Caco-2 (cell line): ENCODE measurements around the gene DZIP1. TPM values are rescaled to one million over a fixed set of nuclear protein-coding genes. Genes with fewer than 3 reads are reported as not detected.

ENCODE experiments used
- BruUV-seq: library from RNA; stranded (reverse); fragments of 400-500 nt; replicated peaks from 2 replicates; lab custom pipeline; 2021; lab: Mats Ljungman, UMichigan
- CTCF ChIA-PET: fragments of 300-600 bp; sonication (Branson Sonifier 250); formaldehyde crosslinking; loops from one replicate; lab custom pipeline; 2022; ENCODE audit warnings: antibody characterized with exemption; lab: Charles Lee
- POLR2A ChIA-PET: fragments of 300-600 bp; sonication (Branson Sonifier 250); formaldehyde crosslinking; loops from one replicate; lab custom pipeline; 2022; ENCODE audit warnings: antibody characterized with exemption; lab: Charles Lee
- DNase-seq, 2 experiments: peaks; one replicate each; pipeline versions ENCODE4 v3.0.0 to v3.0.0-alpha.2; 2020 to 2022
- H3K27me3 ChIP-seq: replicated peaks from 2 replicates; pipeline ENCODE4 v1.6.0; 2011; ENCODE audit warnings: low read length; ENCODE audit not compliant: control insufficient read depth, insufficient read depth
- H3K36me3 ChIP-seq: 2 replicates; pipeline ENCODE4 v1.5.1; 2011; ENCODE audit warnings: low read length; ENCODE audit not compliant: control insufficient read depth, insufficient read depth
- H3K4me1 ChIP-seq: fragments of 250-450 bp; sonication (Bioruptor Pico); 2 replicates; pipeline ENCODE4 v1.5.1; 2020; ENCODE audit warnings: mild to moderate bottlenecking
- H3K4me3 ChIP-seq: 2 replicates; pipeline ENCODE4 v1.5.1; 2011; ENCODE audit warnings: low read depth, mild to moderate bottlenecking, control low read depth, low read length
- H3K9me3 ChIP-seq: fragments of 250-450 bp; sonication (Bioruptor Pico); 2 replicates; pipeline ENCODE4 v1.5.1; 2020; ENCODE audit warnings: mild to moderate bottlenecking, moderate library complexity
- H3K27ac Mint-ChIP-seq: one replicate; pipeline ENCODE4 v1.8.0; 2022; ENCODE audit warnings: mixed read lengths; ENCODE audit not compliant: unreplicated experiment
- H3K27me3 Mint-ChIP-seq: one replicate; pipeline ENCODE4 v1.8.0; 2022; ENCODE audit warnings: mixed read lengths; ENCODE audit not compliant: insufficient read depth, unreplicated experiment
- H3K36me3 Mint-ChIP-seq: one replicate; pipeline ENCODE4 v1.8.0; 2022; ENCODE audit warnings: mild to moderate bottlenecking, mixed read lengths; ENCODE audit not compliant: insufficient read depth, unreplicated experiment
- H3K4me1 Mint-ChIP-seq: one replicate; pipeline ENCODE4 v1.8.0; 2022; ENCODE audit warnings: low read depth, mixed read lengths; ENCODE audit not compliant: unreplicated experiment
- H3K4me3 Mint-ChIP-seq: one replicate; pipeline ENCODE4 v1.8.0; 2022; ENCODE audit warnings: mild to moderate bottlenecking, moderate library complexity, mixed read lengths; ENCODE audit not compliant: unreplicated experiment
- H3K9me3 Mint-ChIP-seq: one replicate; pipeline ENCODE4 v1.8.0; 2022; ENCODE audit warnings: mixed read lengths; ENCODE audit not compliant: unreplicated experiment
- CTCF ChIP-seq, 2 experiments: fragments of 200-600 bp in 1 of 2; IDR thresholded peaks; 1 replicate in 1 of 2; 2 replicates in 1 of 2; pipeline versions ENCODE4 v1.5.1 to v1.8.0; 2011 to 2022; ENCODE audit warnings: antibody characterized with exemption in 1 of 2, control low read depth in 1 of 2, inconsistent platforms in 1 of 2, low read depth in 1 of 2, low read length in 1 of 2, mild to moderate bottlenecking in 1 of 2, moderate library complexity in 1 of 2; ENCODE audit not compliant: insufficient read depth in 1 of 2, severe bottlenecking in 1 of 2, unreplicated experiment in 1 of 2
- intact Hi-C: fragments of 100-400 bp; cut with micrococcal nuclease; formaldehyde crosslinking; loops from one replicate; pipeline ENCODE4 v1.10.0; 2022; ENCODE audit not compliant: unreplicated experiment
- total RNA-seq: library from RNA; stranded (reverse); gene quantifications from 2 replicates; pipeline ENCODE4 v1.2.3, GENCODE V29; 2022

DZIP1 gene
- total RNA-seq, 1 experiment from 2014 or later = 6.5 TPM

GRCh38 chr13:95677564-95678266 lies 33.2 kb upstream of the DZIP1 start:
- peak overlapping the region; percentile 82 for H3K4me3 ChIP-seq
- H3K4me1 ChIP-seq = peaks cover 17% of the 10 kb centered on the region; the same call in 1 of the 2 replicates
- ChIA-PET CTCF (no interaction called here), POLR2A (interaction anchor here (0.6 kb wide), 1 partner anchor 483 kb away, joined by 3 read pairs; no protein-coding TSS in a partner anchor)
- intact Hi-C loops = loop anchor here (5.0 kb wide), 1 partner anchor 375 kb away; the partner anchor contains the start of gene UGGT2
- Mint-ChIP-seq H3K9me3 (no peaks in the 10 kb centered on the region), H3K4me3 (peak overlapping the region; percentile 89), H3K4me1 (peaks cover 32% of the 10 kb centered on the region), H3K27ac (peak overlapping the region; percentile 95), H3K36me3 (peaks cover 11% of the 10 kb centered on the region), H3K27me3 (no peaks in the 10 kb centered on the region)
- no peaks in the 10 kb centered on the region for H3K27me3 ChIP-seq
- DNase-seq = no peak
- no peaks in the 10 kb centered on the region for H3K36me3 ChIP-seq
- no peaks in the 10 kb centered on the region for H3K9me3 ChIP-seq
- BruUV-seq = TSS peak; percentile 35
- TF ChIP-seq CTCF (IDR thresholded peaks at IDR 0.05; ENCODE audit: insufficient read depth in 1 of 2, low read depth in 1 of 2, low read length in 1 of 2, severe bottlenecking in 1 of 2, unreplicated experiment in 1 of 2) = no peak

GRCh38 chr13:95676762-95677563 lies 32.5 kb upstream of the DZIP1 start, which contains the start of gene DNAJC3:
DNAJC3 (plus strand) TSS chr13:95677139; CDS start chr13:95677256, 117 bp downstream.
- Mint-ChIP-seq H3K27me3 (no peaks in the 10 kb centered on the region), H3K27ac (peak within 1 kb of the TSS; percentile 95), H3K4me1 (peaks cover 27% of the 10 kb centered on the region), H3K9me3 (no peaks in the 10 kb centered on the region), H3K4me3 (peak within 1 kb of the TSS; percentile 89), H3K36me3 (peaks cover 11% of the 10 kb centered on the region)
- DNase-seq = peak; percentile 99
- ChIA-PET CTCF (interaction anchor here (0.6 to 1.3 kb wide), 5 partner anchors 16 to 1756 kb away, joined by 4 to 13 read pairs (median 4); no protein-coding TSS in a partner anchor), POLR2A (interaction anchor here (0.5 to 1.3 kb wide), 10 partner anchors 8 to 482 kb away, joined by 3 to 8 read pairs (median 4); partner anchors contain the start of genes DZIP1 and UGGT2)
- no peak for TF ChIP-seq CTCF (IDR thresholded peaks at IDR 0.05; ENCODE audit: insufficient read depth in 1 of 2, low read depth in 1 of 2, low read length in 1 of 2, severe bottlenecking in 1 of 2, unreplicated experiment in 1 of 2)
- Histone ChIP-seq H3K4me3 (peak within 1 kb of the TSS; percentile 82), H3K4me1 (peaks cover 17% of the 10 kb centered on the region; the same call in 1 of the 2 replicates), H3K27me3 (no peaks in the 10 kb centered on the region), H3K9me3 (no peaks in the 10 kb centered on the region), H3K36me3 (no peaks in the 10 kb centered on the region)
- no TSS peak for BruUV-seq
- intact Hi-C loops = loop anchor here (1.0 to 5.0 kb wide), 3 partner anchors 21 to 375 kb away; partner anchors contain the start of gene UGGT2
